Measurements from ENCODE around the gene NTN4. TPM values are rescaled to one million over a fixed set of nuclear protein-coding genes. Genes with fewer than 3 reads are reported as not detected.

Gene NTN4
- total RNA-seq, 1 experiment from 2014 or later = 0.17 TPM

DNA sequence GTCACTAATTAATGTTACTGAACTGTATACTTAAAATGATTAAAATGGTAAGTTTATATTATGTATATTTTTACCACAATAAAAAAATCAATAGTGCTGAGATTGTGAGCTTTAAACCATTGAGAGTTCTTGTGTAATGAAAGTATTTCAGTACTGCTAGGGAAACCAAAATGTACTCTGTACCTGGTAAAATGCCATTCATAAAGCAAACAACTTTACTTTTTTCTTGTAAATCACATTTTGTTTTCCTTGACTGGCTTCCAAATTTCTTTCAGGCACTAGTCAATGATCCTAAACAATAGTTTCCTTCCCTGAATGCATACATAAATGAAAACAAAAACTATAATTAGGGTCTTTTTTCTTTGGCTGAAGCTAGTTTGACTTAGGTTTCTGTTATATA lies 38.8 kb upstream of the NTN4 start:
- H3K9me3 Mint-ChIP-seq = no peaks in the 10 kb centered on the region; a peak in 1 of 5 replicates
- no peak overlapping the region for H3K4me3 Mint-ChIP-seq
- H3K4me1 ChIP-seq (ENCODE audit: insufficient read depth, low read length) = no peaks in the 10 kb centered on the region; the same call in 1 of the 2 replicates
- H3K23me2 ChIP-seq (ENCODE audit: insufficient read length, low read depth, low read length, poor library complexity, severe bottlenecking) = no peaks in the 10 kb centered on the region
- H3K56ac ChIP-seq (ENCODE audit: insufficient read length, low read depth, low read length) = no peak overlapping the region
- no peaks in the 10 kb centered on the region for H3K79me1 ChIP-seq (ENCODE audit: insufficient read depth, low read depth, low read length, poor library complexity, severe bottlenecking)
- H2BK15ac ChIP-seq (ENCODE audit: low read depth, low read length) = no peak overlapping the region
- H4K91ac ChIP-seq (ENCODE audit: insufficient read length, low read depth, low read length) = no peak overlapping the region
- DNase-seq = no peak
- no peaks in the 10 kb centered on the region for H3K9me3 ChIP-seq (ENCODE audit: control insufficient read depth, low read depth, low read length)
- no peaks in the 10 kb centered on the region for H3K36me3 Mint-ChIP-seq (ENCODE audit: insufficient read depth in 1 of 3, low read depth in 3 of 3)
- H4K8ac ChIP-seq (replicated peaks; ENCODE audit: insufficient read length, low read depth, low read length) = no peak overlapping the region
- H2BK120ac ChIP-seq (ENCODE audit: low read depth, low read length, poor library complexity, severe bottlenecking) = no peak overlapping the region
- H3K27ac Mint-ChIP-seq = no peak overlapping the region
- H2BK5ac ChIP-seq (ENCODE audit: insufficient read length, low read length) = no peak overlapping the region
- H3K4me1 Mint-ChIP-seq = peaks cover 12 to 13% of the 10 kb centered on the region in 2 experiments
- no peak overlapping the region for H3K23ac ChIP-seq (ENCODE audit: insufficient read length, low read depth, low read length)
- H4K20me1 ChIP-seq (ENCODE audit: control insufficient read depth, insufficient read depth, insufficient read length) = no peaks in the 10 kb centered on the region
- H3K4me2 ChIP-seq (ENCODE audit: insufficient read depth, insufficient read length, low read length) = no peak overlapping the region
- H2BK12ac ChIP-seq (ENCODE audit: insufficient read length, low read depth, low read length) = no peak overlapping the region
- H3T11ph ChIP-seq (ENCODE audit: low read length) = no peak overlapping the region
- H3K9ac ChIP-seq (ENCODE audit: extremely low read depth, insufficient read length, low read length) = no peak overlapping the region
- H2BK20ac ChIP-seq (ENCODE audit: low read depth, low read length, poor library complexity, severe bottlenecking) = no peak overlapping the region
- no peak overlapping the region for H2AK5ac ChIP-seq (ENCODE audit: insufficient read length, low read length)
- H3K4ac ChIP-seq (ENCODE audit: low read depth, low read length) = no peak overlapping the region
- H2AFZ ChIP-seq (ENCODE audit: low read length) = no peak overlapping the region
- H3K18ac ChIP-seq (ENCODE audit: insufficient read length, low read depth, low read length) = no peak overlapping the region
- H4K5ac ChIP-seq (ENCODE audit: insufficient read length, low read depth, low read length) = no peak overlapping the region
- H3K27ac ChIP-seq (ENCODE audit: insufficient read length, low read depth, low read length) = no peak overlapping the region
- H3K27me3 ChIP-seq (ENCODE audit: insufficient read depth, low read length) = no peaks in the 10 kb centered on the region
- H3K27me3 Mint-ChIP-seq (ENCODE audit: low read depth) = no peaks in the 10 kb centered on the region; the same call in none of the 2 replicates
- TF ChIP-seq, protein P1, sequence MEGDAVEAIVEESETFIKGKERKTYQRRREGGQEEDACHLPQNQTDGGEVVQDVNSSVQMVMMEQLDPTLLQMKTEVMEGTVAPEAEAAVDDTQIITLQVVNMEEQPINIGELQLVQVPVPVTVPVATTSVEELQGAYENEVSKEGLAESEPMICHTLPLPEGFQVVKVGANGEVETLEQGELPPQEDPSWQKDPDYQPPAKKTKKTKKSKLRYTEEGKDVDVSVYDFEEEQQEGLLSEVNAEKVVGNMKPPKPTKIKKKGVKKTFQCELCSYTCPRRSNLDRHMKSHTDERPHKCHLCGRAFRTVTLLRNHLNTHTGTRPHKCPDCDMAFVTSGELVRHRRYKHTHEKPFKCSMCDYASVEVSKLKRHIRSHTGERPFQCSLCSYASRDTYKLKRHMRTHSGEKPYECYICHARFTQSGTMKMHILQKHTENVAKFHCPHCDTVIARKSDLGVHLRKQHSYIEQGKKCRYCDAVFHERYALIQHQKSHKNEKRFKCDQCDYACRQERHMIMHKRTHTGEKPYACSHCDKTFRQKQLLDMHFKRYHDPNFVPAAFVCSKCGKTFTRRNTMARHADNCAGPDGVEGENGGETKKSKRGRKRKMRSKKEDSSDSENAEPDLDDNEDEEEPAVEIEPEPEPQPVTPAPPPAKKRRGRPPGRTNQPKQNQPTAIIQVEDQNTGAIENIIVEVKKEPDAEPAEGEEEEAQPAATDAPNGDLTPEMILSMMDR (conservative IDR thresholded peaks at IDR 0.05) = no peak
- no peaks in the 10 kb centered on the region for H3K79me2 ChIP-seq (ENCODE audit: insufficient read depth, low read length)
- H3K14ac ChIP-seq (ENCODE audit: insufficient read depth, low read length) = no peak overlapping the region
